LNCAP (cell line): ENCODE results near the gene EEF1G.

Experiments
- TF ChIP-seq, protein P1 (sequence below): fragments of 450-650 bp; IDR thresholded peaks from 2 replicates; pipeline ENCODE4 v1.5.1; 2017; ENCODE audit warnings: mild to moderate bottlenecking

Gene EEF1G

DNA sequence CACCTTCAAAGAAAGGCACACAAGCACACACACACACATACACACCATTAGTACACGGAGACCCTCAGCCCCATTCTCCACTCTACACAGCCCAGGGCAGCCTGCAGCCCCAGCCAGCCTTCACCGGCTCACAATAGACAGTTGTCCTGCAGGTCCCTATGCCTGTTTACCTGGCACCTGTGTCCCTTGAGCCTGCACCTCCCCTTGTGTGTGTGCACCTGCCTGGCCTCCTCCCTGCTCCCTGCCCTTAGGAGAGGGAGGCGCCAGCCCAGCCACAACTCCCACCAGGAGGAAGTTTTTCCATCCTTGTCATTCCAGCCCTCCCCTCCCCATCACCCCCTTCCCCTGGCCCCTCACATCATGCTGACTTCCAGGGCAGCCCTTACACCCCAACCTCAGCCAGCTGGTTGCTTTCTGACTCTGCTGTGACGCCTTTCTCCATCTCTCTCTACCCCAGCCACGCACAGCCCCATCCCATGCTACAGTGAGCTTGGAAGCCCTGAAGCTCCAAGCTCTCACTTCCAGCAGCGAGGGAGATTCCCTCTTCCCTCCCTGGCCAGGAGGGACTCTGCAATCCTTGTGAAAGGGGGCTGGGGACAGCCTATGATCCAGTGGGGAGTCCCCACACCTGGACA lies 31.5 kb downstream of the EEF1G start:
- TF ChIP-seq, protein P1, sequence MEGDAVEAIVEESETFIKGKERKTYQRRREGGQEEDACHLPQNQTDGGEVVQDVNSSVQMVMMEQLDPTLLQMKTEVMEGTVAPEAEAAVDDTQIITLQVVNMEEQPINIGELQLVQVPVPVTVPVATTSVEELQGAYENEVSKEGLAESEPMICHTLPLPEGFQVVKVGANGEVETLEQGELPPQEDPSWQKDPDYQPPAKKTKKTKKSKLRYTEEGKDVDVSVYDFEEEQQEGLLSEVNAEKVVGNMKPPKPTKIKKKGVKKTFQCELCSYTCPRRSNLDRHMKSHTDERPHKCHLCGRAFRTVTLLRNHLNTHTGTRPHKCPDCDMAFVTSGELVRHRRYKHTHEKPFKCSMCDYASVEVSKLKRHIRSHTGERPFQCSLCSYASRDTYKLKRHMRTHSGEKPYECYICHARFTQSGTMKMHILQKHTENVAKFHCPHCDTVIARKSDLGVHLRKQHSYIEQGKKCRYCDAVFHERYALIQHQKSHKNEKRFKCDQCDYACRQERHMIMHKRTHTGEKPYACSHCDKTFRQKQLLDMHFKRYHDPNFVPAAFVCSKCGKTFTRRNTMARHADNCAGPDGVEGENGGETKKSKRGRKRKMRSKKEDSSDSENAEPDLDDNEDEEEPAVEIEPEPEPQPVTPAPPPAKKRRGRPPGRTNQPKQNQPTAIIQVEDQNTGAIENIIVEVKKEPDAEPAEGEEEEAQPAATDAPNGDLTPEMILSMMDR, result no peak

DNA sequence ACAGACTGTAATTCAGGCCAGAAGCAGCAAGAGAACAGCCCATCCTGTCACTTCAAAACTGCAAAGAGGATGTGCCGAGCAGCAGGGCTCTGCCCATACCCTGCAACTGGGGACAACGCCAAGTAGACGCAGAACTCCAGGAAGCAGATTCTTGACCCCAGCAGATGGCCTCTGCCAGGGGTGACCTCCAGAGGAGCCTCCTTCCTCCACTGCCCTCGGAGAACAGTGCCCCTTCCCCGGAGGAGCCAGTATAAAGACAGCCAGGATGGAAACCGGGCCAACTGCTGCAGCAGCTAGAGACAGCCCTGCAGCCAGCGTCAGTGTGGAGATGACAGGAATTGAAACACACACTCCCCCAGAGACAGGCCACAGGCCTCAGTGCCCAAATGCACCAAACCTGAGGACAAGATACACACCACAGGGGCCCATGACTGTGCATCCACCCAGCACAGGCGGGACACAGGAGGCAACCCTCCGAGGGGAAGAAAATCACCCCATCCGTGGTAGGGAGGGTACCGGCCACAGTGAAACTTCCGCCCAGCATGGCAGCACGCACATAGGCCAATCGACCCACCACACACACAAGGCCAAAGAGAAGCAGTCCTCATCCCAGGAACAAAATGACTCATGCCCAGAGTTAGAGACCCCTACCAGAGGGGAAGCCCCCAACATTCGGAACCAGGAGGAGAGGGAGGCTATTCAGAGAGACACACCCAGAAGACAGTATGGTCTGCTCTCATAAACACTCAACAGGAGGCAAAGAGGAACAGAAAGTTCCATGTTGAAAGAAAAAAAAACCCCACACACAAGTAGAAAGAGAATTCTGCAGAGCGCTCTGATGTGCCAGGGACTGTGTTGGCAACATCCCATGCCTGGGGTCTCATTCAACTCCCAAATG lies 32.6 kb downstream of the EEF1G start:
- TF ChIP-seq, protein P1, result no peak

DNA sequence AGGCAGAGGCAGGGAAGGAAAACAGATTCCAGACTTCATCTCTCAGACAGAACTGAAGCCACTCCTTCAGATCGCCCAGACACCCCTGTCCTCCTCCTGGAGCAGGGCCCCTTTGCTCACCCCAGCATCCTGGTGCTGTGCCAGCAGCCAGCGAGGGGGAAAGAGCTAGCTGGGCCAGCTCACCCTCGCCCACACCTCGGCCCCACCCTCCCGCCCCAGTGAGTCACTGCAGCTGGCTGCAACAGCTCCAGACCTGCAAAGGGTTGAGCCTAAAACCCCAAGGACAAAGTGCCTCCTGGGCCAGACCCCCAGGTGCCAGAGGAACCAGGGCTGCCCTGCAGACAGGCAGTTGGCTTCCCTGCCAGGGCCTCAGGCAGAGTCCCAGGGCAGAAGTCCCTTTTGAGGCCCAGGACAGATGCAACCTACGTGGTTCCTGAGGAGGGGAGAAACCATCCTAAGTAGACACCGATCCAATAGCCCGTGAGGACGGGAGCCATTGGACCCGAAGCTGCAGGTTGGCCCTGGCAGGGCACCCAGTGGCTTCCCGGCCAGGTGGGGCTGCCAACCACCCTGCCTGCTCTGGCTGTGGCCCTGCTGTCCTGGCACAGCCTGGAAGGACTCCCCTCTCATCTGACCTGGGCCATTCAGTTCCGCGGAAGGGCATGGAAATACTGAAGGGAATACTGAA lies 34.3 kb downstream of the EEF1G start:
- TF ChIP-seq, protein P1, result no peak

DNA sequence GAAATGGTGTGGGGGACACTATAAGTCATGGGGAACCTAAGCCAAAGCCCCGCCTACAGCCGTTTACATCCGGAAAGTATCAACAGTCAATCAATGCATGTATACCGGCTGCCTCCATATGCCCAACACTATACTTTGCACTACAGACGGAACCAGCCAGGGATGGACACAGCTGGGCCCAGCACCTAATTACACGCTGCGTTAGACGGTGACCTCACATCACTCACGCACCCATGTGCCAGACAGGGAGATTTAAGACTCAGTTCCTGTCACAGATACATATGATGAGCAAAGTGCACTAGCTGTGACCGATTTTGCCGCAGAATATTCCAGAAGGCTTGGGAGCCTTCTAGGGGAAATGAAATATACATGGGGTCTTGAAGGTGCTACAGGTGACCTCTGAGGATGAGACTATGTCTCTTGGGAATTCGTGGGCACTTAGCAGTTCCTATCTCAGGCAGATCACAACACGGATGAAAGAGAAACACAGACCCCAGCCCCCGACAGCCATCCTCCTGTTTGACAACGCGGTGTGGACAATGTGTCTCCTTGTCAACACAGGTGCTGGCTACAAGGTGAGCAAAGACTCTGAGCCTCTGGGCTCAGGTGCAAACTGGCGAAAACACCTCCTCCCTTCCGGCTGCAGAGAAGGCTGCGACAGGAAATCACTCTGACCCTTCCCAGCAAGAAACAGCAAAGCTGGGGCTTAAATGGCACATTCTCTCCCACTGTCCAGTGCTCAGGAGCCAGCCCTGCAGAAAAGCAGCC lies 35.0 kb downstream of the EEF1G start:
- TF ChIP-seq, protein P1, result no peak

DNA sequence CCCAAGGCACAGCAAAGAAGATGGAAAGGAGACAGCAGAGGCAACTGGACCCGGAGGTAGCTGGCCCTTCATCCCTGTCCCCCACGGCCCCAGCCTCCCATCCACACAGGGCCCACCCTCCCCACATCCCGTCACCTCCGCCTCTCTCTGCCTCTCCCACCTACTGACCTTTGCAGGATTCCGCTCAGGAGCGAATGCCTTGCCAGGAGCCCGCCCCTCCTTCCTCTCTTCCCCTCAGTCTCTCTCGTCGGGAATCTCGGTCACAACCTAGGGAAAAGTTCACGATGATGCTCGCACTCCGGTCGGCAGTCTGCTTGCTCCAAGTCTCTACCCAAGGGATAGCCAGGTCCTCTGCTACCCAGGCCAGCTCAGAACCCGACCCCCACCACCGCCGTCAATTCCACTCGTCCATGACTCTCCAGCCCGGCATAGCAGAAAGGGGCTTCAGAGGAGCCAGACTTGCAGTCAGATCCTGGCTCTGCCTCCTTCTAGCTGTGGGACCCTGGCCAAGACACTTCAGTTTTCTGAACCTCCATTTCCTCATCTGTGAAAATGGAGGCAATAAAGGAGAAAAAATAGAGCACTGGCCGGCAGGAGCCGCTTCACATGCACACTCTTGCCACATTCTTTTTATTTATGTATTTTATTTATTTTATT lies 37.3 kb downstream of the EEF1G start:
- TF ChIP-seq, protein P1, result no peak

DNA sequence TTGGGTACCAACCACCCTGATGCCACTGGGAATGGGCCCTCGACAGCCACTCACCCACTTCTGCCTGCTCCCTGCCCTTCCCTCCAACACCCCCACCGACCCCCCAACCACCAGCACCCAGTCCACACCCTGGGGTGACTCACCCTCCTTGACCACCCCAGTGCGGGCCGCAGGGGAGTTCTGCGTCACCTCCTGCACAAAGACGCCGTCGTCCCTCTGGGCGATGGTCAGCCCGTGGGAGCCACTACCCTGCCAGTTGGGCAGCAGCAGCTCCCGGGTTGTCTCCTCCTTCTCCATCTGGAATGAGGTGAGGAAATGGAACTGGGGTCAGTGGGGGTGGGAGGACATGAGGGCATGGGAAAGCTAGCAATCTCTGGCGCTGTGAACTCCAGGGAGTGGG lies 37.9 kb downstream of the EEF1G start:
- TF ChIP-seq, protein P1, result no peak
